NCI-H2196 treated with DMSO at 0.1 percent for 48 hours (cell line): ENCODE results near the gene CLPTM1.
"Not testable (repeated sequence)": the region's sequence is repeated elsewhere in the genome, so short reads cannot be mapped to it uniquely, and the experiment has no call there.

Experiments used
- DNase-seq: peaks from one replicate; lab custom pipeline; 2025; ENCODE audit not compliant: unreplicated experiment; lab: John Stamatoyannopoulos, UW

CLPTM1 gene

DNA sequence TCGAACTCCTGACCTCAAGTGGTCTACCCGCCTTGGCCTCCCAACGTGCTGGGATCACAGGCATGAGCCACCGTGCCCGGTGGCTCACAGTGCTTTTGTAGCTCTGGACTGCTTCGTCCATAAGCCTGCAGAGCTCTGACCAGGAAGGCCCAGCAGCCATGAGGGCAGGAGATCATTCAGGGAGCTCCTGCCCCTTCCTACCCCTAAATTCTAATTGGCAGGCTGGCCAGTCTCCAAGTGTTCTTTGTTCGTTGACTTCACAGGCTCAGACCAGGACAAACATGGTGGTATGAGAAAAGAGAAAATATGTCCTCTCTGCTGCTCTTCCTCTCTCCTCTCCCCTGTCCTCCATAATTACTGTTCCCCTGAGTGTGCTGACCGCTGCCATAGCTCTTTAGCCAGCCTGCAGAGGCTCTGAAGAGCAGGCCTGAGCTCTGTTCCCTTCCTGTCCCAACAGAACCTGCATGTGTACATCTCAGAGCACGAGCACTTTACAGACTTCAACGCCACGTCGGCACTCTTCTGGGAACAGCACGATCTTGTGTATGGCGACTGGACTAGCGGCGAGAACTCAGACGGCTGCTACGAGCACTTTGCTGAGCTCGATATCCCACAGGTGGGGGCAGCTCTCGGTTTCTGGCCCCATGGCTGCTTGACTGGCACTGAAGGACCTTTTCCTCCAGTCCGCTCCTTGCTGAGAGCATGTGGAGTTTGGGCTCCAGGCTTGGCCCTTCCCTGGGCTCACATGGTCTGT, 19.0 kb downstream of the CLPTM1 start:
- no peak for DNase-seq

- no peak for DNase-seq
Measured at GRCh38 chr19:44974857-44975256, 19.7 kb downstream of the CLPTM1 start.

DNA sequence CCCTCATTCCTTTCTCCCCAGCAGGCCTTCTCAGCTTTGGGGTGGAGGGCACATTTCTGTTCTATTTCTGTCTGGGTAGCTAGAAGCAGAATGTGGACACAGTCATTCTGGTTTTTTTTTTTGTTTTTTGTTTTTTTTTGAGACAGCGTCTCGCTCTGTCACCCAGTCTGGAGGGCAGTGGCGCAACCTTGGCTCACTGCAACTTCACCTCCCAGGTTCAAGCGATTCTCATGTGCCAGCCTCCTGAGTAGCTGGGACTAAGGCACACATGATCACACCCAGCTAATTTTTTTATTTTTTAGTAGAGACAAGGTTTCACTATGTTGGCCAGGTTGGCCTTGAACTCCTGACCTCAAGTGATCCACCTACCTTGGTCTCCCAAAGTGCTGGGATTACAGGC, 20.3 kb downstream of the CLPTM1 start:
- DNase-seq, result no peak

GRCh38 chr19:44984005-44984404, 28.8 kb downstream of the CLPTM1 start:
- no peak for DNase-seq

DNA sequence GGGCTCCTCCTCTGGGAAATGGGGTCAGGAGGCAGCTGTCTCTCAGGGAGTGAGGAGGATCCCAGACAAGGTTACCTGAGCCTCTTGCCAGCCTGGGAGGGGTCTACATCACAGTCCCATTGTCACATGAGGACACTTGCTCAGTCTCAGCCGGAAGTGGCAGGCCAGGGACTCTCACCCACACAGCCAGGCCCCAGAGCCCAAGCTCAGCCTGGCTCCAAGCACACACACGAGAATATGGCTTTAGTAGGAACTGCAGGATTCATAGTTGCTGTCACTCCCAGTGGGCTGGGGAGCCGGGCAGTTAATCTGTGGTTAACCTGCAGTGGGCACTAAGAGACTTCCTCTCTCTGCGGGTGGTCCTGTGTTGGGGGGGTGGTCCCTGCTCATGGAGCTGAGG, 30.3 kb downstream of the CLPTM1 start:
- no peak for DNase-seq

GRCh38 chr19:44986389-44986788, 31.2 kb downstream of the CLPTM1 start:
- DNase-seq, result no peak

DNA sequence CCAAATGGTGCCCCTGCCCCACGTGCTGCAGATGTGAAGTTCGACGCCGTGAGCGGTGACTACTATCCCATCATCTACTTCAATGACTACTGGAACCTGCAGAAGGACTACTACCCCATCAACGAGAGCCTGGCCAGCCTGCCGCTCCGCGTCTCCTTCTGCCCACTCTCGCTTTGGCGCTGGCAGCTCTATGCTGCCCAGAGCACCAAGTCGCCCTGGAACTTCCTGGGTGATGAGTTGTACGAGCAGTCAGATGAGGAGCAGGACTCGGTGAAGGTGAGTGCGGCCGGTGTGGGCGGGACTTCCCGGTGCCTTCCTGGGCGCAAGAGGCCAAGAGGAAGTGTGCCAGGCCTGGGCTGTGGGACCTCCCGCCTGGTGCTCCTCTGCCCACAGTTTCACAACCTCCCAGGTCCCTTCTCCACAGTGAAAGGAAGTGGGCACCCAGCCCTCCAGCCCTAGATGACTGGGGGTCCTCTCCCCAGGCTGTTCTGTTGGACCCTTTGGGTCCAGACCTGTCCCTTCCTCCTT, 32.0 kb downstream of the CLPTM1 start:
- no peak for DNase-seq

GRCh38 chr19:44988273-44988672, 33.1 kb downstream of the CLPTM1 start:
- DNase-seq, result no peak

DNA sequence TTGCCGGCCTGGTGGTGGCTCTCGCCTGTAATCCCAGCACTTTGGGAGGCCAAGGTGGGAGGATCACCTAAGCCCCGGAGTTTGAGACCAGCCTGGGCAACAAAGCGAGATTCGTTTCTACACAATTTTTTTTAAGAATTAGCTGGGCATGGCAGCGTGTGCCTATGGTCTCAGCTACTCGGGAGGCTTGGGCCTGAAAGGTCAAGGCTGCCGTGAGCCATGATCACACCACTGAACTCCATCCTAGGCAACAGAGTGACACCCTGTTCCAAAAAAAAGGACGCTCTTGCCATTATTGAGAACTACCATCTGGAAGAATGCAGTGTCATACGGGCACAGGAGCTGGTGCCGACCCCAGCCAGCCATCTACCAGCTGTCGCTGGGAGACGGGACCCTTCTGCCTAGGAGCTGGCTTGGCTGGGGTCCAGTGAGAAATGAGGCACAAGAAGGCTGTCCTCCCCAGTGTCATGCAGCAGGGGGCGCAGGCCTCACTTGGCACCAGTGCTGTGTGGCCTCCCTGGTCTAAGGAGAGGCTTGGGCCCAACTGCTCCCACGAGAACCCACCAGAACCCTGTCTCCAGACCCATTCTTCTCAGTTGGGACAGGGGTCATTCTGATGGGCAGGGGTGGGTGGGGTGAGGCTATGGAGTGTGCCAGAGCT, 33.8 kb downstream of the CLPTM1 start:
- no peak for DNase-seq

DNA sequence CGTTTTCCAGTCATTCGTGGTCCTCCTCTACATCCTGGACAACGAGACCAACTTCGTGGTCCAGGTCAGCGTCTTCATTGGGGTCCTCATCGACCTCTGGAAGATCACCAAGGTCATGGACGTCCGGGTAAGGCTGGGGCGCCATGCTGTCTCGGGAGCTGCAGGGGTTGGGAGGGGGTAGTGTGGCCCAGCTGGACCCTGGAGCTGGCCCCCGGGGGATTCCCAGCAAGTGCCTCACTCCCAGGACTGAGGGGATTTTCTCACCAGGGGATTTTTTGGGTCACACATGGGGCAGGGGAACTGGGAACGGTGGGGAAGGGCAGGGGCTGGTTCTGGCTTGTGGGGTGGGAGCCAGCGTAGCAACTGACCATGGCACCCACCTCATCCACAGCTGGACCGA, 35.3 kb downstream of the CLPTM1 start:
- no peak for DNase-seq

- DNase-seq, result no peak
Measured at GRCh38 chr19:44990966-44991365, 35.8 kb downstream of the CLPTM1 start.

DNA sequence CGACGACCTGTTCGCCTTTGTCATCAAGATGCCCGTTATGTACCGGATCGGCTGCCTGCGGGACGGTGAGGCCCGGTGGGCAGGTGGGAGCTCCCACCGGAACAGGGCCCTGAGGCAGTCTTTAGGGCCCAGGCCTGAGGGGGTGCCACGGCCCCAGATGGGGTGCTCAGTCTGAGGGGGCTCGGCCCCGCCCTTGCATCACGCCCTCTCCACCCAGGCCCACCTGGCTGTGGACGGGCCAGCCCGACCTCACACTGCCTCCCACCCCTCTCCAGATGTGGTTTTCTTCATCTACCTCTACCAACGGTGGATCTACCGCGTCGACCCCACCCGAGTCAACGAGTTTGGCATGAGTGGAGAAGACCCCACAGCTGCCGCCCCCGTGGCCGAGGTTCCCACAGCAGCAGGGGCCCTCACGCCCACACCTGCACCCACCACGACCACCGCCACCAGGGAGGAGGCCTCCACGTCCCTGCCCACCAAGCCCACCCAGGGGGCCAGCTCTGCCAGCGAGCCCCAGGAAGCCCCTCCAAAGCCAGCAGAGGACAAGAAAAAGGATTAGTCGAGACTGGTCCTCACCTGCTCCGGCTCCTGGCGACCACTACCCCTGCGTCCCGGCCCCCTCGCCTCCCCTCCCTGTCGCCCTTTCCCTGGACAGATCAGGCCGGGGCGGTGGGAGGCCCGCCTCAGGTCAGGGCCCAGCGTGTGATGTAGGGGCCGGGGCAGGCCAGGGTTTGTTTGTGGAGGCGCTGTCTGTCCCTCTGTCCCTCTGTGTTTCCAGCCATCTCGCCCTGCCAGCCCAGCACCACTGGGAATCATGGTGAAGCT, 37.4 kb downstream of the CLPTM1 start:
- DNase-seq, result no peak

DNA sequence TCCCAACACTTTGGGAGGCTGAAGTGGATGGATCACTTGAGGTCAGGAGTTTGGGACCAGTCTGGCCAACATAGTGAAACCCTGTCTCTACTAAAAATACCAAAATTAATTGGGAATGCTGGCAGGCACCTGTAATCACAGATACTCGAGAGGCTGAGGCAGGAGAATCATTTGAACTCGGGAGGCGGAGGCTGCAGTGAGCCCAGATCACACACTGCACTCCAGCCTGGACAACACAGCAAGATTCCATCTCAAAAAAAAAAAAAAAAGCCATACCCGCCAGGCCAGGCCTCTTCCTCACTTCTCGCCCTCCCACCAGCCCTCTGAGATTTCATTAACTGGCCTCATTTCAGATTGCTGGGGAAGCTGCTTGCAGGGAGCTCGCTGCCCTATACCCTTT, 38.3 kb downstream of the CLPTM1 start:
- DNase-seq, result no peak

DNA sequence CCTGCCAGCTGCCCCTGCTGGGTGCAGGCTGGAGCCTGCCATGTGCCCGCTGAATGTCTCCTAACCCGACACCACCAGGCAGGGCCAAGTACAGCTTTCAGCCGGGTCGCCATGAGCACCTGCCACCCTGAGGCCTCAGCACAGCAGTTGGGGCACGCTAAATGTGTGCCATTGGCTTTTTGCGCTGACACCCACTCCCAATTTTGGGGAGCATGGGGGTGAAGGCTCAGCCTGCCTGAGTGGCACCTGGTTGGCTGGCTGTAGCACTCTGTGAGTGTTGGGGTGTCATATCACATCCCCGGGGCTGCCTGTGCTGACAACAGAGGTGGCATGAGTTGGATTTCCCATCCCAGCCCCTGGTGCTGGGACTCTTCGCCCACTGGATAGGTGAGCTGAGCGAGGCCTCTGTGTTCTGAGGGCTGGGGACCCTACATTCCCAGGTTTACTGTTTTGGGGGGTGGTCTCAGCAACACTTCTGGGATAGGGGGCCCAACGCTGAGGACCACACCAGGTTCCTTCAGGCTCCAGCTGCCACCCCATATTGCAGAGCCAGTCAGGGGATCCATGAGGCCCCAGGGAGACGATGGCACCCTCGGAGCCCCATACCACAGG, 38.9 kb downstream of the CLPTM1 start:
- DNase-seq, result no peak

DNA sequence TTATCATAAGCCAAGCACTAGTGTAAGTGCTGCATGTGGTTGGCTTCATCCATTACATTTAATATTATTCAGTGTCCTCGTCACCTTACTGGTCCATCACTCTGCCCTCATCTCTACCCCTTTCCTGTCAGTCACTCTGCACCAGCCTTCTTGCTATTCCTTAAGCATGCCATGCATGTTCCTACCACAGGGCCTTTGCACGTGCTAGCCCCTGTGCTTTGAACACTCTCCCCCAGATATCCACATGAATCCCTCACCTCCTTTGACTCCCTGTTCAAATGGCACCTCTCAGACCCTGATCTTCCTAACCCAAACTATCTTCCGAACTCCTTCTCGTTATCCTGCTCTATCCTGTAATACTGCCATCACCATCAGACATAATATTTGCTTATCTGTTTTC, 42.8 kb downstream of the CLPTM1 start:
- DNase-seq, result no peak

DNA sequence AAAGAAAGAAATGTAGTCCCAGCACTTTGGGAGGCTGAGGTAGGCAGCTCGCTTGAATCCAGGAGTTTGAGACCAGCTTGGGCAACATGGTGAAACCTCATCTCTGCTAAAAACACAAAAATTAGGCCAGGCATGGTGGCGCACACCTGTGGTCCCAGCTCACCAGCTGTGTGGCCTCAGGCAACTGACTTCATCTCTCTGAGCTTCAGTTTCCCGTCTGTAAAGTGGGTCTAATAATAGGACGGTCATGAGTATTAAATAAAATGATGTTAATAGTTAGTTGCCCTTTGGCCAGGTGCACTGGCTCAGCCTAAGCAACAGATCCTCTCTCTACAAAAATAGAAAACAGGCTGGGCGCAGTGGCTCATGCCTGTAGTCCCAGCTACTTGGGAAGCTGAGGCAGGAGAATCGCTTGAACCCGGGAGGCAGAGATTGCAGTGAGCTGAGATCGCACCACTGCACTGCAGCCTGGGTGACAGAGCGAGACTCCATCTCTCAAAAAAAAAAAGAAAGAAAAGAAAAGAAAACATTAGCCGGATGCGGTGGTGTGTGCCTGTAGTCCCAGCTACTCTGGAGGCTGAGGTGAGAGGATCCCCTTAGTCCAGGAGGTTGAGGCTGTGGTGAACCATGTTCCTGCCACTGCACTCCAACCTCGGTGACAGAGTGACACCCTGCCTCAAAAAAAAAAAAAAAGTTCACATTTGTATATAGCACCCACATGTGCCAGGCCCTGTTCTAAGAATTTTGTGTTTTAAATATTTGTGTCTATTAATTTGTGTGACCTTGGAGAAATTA, 44.1 kb downstream of the CLPTM1 start:
- not testable (repeated sequence) for DNase-seq

GRCh38 chr19:45000665-45001064, 45.5 kb downstream of the CLPTM1 start:
- not testable (repeated sequence) for DNase-seq

DNA sequence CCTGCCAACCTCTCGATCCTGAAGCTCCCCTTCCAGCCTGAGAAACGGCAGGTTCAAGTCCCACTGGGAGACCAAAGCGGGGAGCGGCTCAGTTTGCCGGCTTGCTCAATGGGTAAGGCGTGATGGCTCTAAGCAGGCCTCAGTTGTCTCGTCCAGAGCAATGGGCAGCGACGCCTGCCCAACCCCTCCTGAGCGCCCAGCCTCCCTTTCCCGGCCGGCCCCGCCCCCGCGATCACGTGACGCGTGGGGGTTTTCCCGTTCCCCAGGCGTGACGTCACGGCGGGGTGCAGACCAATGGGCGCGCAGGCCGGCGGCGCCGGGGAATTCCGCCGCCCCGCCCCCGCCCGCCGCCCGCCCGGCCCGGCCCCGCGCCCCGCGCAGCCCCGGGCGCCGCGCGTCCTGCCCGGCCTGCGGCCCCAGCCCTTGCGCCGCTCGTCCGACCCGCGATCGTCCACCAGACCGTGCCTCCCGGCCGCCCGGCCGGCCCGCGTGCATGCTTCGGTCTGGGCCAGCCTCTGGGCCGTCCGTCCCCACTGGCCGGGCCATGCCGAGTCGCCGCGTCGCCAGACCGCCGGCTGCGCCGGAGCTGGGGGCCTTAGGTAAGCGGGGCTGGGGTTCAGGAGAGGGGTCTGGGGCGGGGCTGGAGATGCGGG, 46.0 kb downstream of the CLPTM1 start, which contains the start of gene RELB:
TSS of gene RELB (plus strand) at position 378 of the 653 bp plus-strand sequence. CDS start at position 494, 116 bp downstream.
- DNase-seq, result peak; percentile 79

GRCh38 chr19:45003485-45003884, 48.3 kb downstream of the CLPTM1 start:
- DNase-seq, result no peak

DNA sequence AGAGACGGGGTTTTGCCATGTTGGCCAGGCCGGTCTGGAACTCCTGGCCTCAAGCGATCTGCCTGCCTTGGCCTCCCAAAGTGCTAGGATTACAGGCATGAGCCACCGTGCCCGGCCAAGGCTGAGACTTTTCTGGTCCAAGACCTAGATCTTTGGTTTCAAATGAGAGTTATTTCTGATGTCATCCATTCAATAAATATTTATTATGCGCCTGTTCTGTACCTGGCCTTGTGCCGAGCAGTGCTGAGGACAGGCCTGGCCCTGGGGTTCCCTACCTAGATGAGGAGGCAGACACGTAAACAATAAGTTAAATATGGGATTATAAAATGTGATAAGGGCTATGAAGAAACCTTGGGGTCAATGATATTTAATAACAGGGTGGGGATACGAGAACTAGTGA, 50.6 kb downstream of the CLPTM1 start:
- DNase-seq, result no peak
